Fibroblast of mammary gland (primary cell): ENCODE results near the gene TNS1.

Experiments
- DNase-seq: peaks from one replicate; pipeline ENCODE4 v3.0.0-alpha.2; 2010; ENCODE audit warnings: low read depth
- H3K4me3 ChIP-seq: 2 replicates; pipeline ENCODE4 v1.5.1; 2011; ENCODE audit warnings: low read depth, mild to moderate bottlenecking, low read length, moderate library complexity; ENCODE audit not compliant: control insufficient read depth
- CTCF ChIP-seq: conservative IDR thresholded peaks from 2 replicates; pipeline ENCODE4 v1.5.1; 2011; ENCODE audit warnings: low read depth, low read length, inconsistent platforms; ENCODE audit not compliant: control insufficient read depth, insufficient read depth

The TNS1 gene

GRCh38 chr2:217773539-217773938 is 229.3 kb downstream of the TNS1 start:
- TF ChIP-seq CTCF = no peak
- no peak for DNase-seq

GRCh38 chr2:217766356-217766755 is 236.4 kb downstream of the TNS1 start:
- DNase-seq = no peak
- no peak for TF ChIP-seq CTCF
- no peak overlapping the region for H3K4me3 ChIP-seq

More at GRCh38 chr2:217773539-217773938, 229.3 kb downstream of the TNS1 start:
- no peak overlapping the region for H3K4me3 ChIP-seq

GRCh38 chr2:217761645-217762277 is 241.0 kb downstream of the TNS1 start:
- TF ChIP-seq CTCF = no peak
- no peak for DNase-seq
- H3K4me3 ChIP-seq = no peak overlapping the region

- H3K4me3 ChIP-seq = no peak overlapping the region
- no peak for TF ChIP-seq CTCF
- no peak for DNase-seq
Measured at GRCh38 chr2:217759991-217760390, 242.8 kb downstream of the TNS1 start.

- no peak overlapping the region for H3K4me3 ChIP-seq
- no peak for DNase-seq
- TF ChIP-seq CTCF = no peak
Measured at GRCh38 chr2:217757108-217757463, 245.7 kb downstream of the TNS1 start.

GRCh38 chr2:217756375-217757107 is 246.3 kb downstream of the TNS1 start:
- peak; percentile 37 for DNase-seq
- peak; percentile 63 for TF ChIP-seq CTCF
- no peak overlapping the region for H3K4me3 ChIP-seq
